Left forelimb (tissue), 1 donor: ENCODE results near the gene HCST.
A peak's percentile ranks its signal among the peaks of the same experiment; 100 is the strongest.
"Not testable (repeated sequence)": the region's sequence is repeated elsewhere in the genome, so short reads cannot be mapped to it uniquely, and the experiment has no call there.

Experiments used
- DNase-seq: peaks from one replicate; pipeline ENCODE4 v3.0.0-alpha.2; 2018; ENCODE audit warnings: low spot score

Gene HCST, protein sequence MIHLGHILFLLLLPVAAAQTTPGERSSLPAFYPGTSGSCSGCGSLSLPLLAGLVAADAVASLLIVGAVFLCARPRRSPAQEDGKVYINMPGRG

GRCh38 chr19:35901854-35902661 is at the start of gene HCST:
Gene HCST (plus strand): TSS chr19:35902529. CDS start chr19:35902594, 65 bp downstream.
- DNase-seq, result no peak

DNA sequence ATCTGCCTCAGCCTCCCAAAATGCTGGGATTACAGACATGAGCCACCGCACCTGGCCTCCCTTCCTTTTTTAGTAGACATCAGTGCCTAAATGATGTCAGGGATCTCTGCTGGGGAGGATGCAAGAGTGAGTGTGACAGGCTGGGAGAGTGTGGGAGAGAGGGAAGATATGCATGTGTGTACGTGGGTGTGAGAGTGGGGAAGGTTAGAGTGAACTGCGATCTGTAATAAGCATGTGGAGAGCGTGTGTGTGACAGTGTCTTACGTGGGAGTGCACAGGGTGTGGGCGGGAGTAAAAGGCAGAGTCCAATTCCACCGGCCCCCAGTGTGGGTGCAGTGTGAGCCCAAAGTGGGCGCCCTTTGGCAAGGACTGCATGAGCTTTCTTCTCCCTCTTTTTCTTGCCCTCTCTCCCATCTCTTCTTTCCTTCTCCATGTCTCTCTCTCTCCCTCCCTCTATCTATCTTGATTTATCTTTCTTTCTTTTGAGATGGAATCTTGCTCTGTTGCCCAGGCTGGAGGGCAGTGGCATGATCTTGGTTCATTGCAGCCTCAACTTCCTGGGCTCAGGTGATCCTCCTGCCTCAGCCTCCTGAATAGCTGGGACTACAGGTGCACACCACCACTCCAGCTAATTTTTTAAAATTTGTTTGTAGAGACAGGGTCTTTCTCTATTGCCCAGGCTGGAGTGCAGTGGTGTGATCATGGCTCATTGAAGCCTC is 49.1 kb upstream of the HCST start:
- DNase-seq, result no peak

GRCh38 chr19:35856546-35857149 is 45.7 kb upstream of the HCST start, which contains the start of gene KIRREL2:
Gene KIRREL2 (plus strand): TSS chr19:35856911. CDS start chr19:35857120, 209 bp downstream.
- no peak for DNase-seq

DNA sequence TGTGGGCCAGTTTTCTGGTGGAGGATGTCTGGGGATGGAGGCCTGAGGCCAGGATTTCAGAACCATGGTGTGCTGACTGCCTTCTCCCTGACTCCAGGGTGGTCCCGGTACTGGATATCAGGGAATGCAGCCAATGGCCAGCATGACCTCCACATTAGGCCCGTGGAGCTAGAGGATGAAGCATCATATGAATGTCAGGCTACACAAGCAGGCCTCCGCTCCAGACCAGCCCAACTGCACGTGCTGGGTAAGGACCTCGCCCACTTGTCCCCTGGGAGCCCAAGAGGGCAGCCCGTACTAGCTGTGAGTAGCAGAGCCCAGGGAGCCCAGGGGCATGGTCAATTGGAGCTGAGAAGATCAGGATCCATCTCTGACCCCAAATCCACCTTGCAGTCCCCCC is 44.0 kb upstream of the HCST start:
- no peak for DNase-seq

GRCh38 chr19:35859414-35859813 is 42.9 kb upstream of the HCST start:
- no peak for DNase-seq

GRCh38 chr19:35860436-35860817 is 41.9 kb upstream of the HCST start:
- no peak for DNase-seq

- no peak for DNase-seq
These were observed 41.3 kb upstream of the HCST start for GRCh38 chr19:35860818-35861639.

DNA sequence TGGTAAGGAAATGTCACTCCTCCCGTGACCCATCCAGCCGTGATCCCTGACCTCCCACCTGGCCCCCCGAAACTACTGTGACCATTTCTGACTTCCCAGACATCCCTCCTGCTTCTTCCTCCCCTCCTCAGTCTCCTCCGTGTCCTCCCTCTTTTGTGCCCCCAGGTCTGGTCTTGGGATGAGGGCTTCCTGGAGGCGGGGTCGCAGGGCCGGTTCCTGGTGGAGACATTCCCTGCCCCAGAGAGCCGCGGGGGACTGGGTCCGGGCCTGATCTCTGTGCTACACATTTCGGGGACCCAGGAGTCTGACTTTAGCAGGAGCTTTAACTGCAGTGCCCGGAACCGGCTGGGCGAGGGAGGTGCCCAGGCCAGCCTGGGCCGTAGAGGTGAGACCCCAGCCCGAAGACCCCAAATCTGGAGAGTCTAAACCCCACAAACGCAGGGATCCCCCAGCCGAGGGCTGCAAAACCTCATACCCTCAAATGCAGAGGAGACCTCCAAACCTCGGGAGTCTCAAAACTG is 40.6 kb upstream of the HCST start:
- no peak for DNase-seq

GRCh38 chr19:35862528-35862927 is 39.8 kb upstream of the HCST start:
- DNase-seq, result no peak

GRCh38 chr19:35863018-35863417 is 39.3 kb upstream of the HCST start:
- no peak for DNase-seq

DNA sequence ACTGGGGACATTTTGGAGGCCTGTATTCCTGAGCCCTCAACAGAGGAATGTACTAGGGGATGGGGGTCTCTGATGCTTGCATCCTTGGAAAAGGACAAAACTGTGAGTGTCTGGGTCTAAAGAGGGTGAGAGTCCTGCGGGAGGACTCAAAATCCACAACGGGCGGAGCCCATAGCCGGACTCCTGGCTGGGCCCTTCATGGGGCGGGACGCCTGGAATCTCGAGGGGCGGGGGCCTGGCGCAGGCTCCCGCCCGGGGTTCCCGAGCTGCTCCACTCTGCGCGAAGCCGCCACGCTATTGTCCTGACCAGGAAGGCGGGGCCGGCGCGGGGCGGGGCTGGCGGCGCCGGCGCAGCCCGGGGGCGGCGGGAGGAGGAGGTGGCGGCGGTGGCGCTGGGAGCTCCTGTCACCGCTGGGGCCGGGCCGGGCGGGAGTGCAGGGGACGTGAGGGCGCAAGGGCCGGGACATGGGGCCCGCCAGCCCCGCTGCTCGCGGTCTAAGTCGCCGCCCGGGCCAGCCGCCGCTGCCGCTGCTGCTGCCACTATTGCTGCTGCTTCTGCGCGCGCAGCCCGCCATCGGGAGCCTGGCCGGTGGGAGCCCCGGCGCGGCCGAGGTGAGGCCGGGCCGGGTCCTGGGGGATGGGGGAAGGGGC is 34.0 kb upstream of the HCST start, which contains the start of gene APLP1:
Gene APLP1 (plus strand): TSS at position 403 of the 651 bp plus-strand sequence. CDS start 63 bp downstream, at position 466.
- peak; percentile 79 for DNase-seq

DNA sequence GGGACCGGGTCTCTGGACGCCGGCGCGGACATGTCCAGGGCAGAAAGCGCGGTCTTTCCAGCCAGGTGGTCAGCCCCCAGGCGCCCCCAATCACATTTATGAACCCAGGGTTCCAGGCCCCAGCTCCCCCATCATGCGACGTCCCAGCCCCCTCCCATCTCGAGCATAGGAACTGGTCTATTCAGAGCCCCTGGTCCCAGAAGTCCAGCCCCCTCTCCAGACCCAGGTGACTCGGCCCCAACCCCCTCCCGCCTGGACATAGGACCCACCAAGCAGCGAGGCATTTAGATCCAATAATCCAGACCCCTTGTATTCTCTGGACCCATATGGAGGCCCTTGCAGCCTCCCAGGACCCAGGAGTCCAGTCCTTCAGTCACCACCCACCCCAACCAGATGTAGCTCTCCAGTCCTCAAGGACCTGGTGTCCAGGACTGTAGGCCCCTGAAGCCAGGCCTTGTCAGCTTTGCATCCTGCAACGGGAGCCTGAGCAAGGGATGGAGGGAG is 33.5 kb upstream of the HCST start:
- no peak for DNase-seq

GRCh38 chr19:35869327-35870123 is 32.8 kb upstream of the HCST start:
- DNase-seq, result no peak

GRCh38 chr19:35870124-35870736 is 32.1 kb upstream of the HCST start:
- DNase-seq, result not testable (repeated sequence)

- no peak for DNase-seq
These were observed 31.5 kb upstream of the HCST start for GRCh38 chr19:35870798-35871197.

- DNase-seq, result no peak
These were observed 30.7 kb upstream of the HCST start for GRCh38 chr19:35871611-35872010.

DNA sequence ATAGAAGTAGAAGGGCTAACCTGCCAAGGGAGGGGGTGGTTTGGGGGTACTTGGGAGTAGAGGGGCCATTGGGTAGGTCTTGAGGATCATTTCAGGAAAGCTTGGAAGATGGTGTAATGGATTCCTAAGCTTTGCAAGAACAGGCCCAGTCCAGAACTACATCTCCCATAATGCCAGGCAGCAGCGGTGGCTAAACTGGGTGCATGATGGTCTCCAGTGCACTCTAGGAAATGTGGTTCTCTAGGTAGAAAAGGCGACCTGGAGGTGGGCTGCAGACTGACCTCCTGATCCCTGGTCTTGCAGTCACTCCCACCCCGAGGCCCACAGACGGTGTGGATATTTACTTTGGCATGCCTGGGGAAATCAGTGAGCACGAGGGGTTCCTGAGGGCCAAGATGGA is 30.1 kb upstream of the HCST start:
- no peak for DNase-seq

DNA sequence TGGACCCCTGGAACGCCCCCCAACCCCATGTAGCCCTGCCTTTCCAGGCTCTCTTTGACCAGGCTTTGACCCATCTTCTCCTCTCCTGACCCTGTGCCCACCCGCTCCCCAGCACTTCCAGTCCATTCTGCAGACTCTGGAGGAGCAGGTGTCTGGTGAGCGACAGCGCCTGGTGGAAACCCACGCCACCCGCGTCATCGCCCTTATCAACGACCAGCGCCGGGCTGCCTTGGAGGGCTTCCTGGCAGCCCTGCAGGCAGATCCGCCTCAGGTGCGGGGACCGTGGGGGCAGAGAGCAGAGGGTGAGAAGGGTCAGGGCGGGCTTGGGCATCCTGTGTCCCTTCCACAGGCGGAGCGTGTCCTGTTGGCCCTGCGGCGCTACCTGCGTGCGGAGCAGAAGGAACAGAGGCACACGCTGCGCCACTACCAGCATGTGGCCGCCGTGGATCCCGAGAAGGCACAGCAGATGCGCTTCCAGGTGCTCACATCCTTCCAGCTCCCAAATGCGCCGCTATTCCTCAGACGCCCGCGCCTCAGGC is 27.9 kb upstream of the HCST start:
- no peak for DNase-seq

DNA sequence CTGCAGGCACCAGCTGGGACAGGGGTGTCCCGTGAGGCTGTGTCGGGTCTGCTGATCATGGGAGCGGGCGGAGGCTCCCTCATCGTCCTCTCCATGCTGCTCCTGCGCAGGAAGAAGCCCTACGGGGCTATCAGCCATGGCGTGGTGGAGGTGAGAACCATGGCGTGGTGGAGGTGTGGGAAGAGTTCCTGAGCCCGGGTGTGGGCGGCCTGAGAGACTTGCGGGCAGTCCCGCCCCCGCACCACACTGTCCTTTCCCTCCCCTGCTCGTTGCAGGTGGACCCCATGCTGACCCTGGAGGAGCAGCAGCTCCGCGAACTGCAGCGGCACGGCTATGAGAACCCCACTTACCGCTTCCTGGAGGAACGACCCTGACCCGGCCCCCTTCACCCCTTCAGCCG is 23.3 kb upstream of the HCST start:
- DNase-seq, result no peak
